Psoas muscle (tissue), 8 donors: ENCODE data around the gene BTBD9. TPM values are rescaled to one million over a fixed set of nuclear protein-coding genes. Genes with fewer than 3 reads are reported as not detected.

Experiments used
- ATAC-seq, 4 donors: fragments of 200-7000 bp; cut with Tn5 transposase; one replicate each; pipeline ENCODE4 v1.9.1; 2020; ENCODE audit warnings: moderate library complexity in 3 of 4, mild to moderate bottlenecking in 2 of 4
- DNase-seq, 2 donors: peaks; one replicate each; pipeline ENCODE4 v3.0.0-alpha.2; 2020
- H3K27ac ChIP-seq: fragments of 200-600 bp; one replicate; pipeline ENCODE4 v1.8.0; 2022
- H3K27me3 ChIP-seq, 3 donors: fragments of 200-600 bp in 1 of 3; one replicate each; pipeline versions ENCODE4 v1.6.1 to v1.8.0; 2013 to 2022; ENCODE audit warnings: low read length in 2 of 3, mild to moderate bottlenecking in 2 of 3, moderate library complexity in 1 of 3; ENCODE audit not compliant: insufficient read depth in 3 of 3
- H3K36me3 ChIP-seq, 2 donors: fragments of 200-600 bp in 1 of 2; one replicate each; pipeline versions ENCODE4 v1.6.1 to v1.8.0; 2013 to 2022; ENCODE audit warnings: low read depth in 1 of 2, mild to moderate bottlenecking in 1 of 2, moderate library complexity in 1 of 2; ENCODE audit not compliant: insufficient read depth in 1 of 2
- H3K4me1 ChIP-seq: fragments of 200-600 bp; one replicate; pipeline ENCODE4 v1.8.0; 2022
- H3K4me3 ChIP-seq: fragments of 200-600 bp; one replicate; pipeline ENCODE4 v1.8.0; 2022; ENCODE audit warnings: mild to moderate bottlenecking
- H3K9me3 ChIP-seq: fragments of 200-600 bp; one replicate; pipeline ENCODE4 v1.8.0; 2022
- WGBS, 3 donors: extraction: QIAGEN DNeasy Blood & Tissue Kit; methylation state at CpG; one replicate each; pipeline versions ENCODE4 v1.1.6 to v1.1.7; 2013; 5-methylcytosine and 5-hydroxymethylcytosine counted together
- intact Hi-C, 2 donors: fragments of 100-400 bp; cut with DNase I; formaldehyde crosslinking; loops; one replicate each; pipeline versions ENCODE4 v1.11.0 to v1.14.2; 2022
- polyA plus RNA-seq, 3 donors: library from polyadenylated mRNA; stranded (reverse); fragments of 200-250 nt; gene quantifications; one replicate each; pipeline ENCODE4 v1.2.3, GENCODE V29; 2013
- total RNA-seq, 4 donors: library from RNA; stranded (reverse); fragmentation: NEBNext Ultra II Directional in 2 of 4; extraction: Animal tissue kit (Norgen Biotek cat#: 25700) in 2 of 4; gene quantifications; one replicate each; pipeline versions ENCODE4 v1.2.1 to v1.2.4, GENCODE V29; 2021 to 2023
- TF ChIP-seq, protein P1 (sequence below): fragments of 200-600 bp; IDR thresholded peaks from one replicate; pipeline ENCODE4 v1.8.0; 2022; ENCODE audit warnings: antibody characterized with exemption
- donor health status: healthy with polysubstance abuse.
- donor health status: DM: no; HTN: no; CAD: no; lungs with moderate emphysema.
- donor health status: Bipolar disorder and iron deficiency.
- donor health status: healthy.
- donor health status: DM: yes; HTN: yes; CAD: no.
- donor health status: DM: no; HTN: no; CAD: no.
- donor health status: DM: no; HTN: no; CAD: no.
- donor health status: DM: yes; HTN: yes; CAD: no.

BTBD9 gene
- total and polyA plus RNA-seq, 7 donors: 2.3 to 10.9 (median 8.4) TPM

DNA sequence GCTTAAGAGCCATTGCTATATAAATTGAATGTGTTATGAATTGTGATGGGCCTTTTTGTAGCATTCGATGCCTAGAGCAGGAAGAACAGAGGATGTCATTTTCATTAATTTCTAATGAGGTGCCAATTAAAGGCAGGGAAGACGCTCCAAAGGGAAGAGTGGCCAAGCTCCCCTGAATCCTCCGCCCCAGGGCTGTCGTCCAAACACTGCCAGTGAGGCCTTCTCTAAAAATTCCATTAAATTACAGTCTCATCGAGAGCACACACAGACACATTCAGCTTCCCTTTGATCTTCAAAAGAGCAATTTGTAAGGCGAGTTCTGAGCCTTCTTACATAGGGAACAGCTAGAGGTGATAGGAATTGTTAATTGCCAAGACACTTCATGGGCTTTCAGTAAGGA lies 520.2 kb downstream of the BTBD9 start:
- Histone ChIP-seq H3K36me3 (peaks cover 0 to 37% of the 10 kb centered on the region in 2 donors), H3K4me1 (no peaks in the 10 kb centered on the region), H3K9me3 (no peaks in the 10 kb centered on the region), H3K27ac (no peak overlapping the region), H3K4me3 (no peak overlapping the region), H3K27me3 (no peaks in the 10 kb centered on the region)
- intact Hi-C loops: no loop called here
- TF ChIP-seq, protein P1, sequence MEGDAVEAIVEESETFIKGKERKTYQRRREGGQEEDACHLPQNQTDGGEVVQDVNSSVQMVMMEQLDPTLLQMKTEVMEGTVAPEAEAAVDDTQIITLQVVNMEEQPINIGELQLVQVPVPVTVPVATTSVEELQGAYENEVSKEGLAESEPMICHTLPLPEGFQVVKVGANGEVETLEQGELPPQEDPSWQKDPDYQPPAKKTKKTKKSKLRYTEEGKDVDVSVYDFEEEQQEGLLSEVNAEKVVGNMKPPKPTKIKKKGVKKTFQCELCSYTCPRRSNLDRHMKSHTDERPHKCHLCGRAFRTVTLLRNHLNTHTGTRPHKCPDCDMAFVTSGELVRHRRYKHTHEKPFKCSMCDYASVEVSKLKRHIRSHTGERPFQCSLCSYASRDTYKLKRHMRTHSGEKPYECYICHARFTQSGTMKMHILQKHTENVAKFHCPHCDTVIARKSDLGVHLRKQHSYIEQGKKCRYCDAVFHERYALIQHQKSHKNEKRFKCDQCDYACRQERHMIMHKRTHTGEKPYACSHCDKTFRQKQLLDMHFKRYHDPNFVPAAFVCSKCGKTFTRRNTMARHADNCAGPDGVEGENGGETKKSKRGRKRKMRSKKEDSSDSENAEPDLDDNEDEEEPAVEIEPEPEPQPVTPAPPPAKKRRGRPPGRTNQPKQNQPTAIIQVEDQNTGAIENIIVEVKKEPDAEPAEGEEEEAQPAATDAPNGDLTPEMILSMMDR: no peak
- WGBS, 3 donors: 70 to 73% (median 71%) methylated on average over 6 of the region's 6 CpGs
- DNase-seq: no peak
- ATAC-seq: no peak

DNA sequence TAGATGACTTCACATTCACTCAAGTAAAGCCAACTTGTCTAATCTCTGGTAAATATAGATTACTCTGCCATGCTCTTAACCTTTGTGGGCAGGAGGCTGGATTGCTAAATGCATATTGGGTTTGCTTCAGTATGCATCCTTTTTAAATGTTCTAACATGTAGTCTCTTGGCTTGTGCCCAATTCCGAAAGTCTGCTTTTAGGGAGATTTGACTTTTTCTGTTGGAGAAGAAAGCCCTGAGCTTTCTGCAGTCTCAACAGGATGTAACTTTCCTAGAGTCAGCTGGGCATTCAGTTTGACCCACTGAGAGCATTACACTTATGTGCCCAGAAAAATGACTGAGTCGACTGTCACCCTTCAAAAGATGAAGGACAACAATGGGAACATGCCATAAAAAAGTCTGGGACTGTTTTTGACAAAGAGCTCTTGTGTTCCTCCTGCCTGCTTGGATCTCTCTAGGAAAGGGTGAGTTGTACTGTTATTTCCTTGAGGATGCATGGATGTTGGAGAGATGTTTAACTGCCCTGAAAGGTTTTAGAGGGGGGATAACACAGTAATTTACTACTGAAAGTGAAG lies 520.9 kb downstream of the BTBD9 start:
- 46 to 56% (median 52%) methylated on average over 2 of the region's 2 CpGs for WGBS, 3 donors

More for the DNA sequence above, 520.9 kb downstream of the BTBD9 start:
- H3K36me3 ChIP-seq: peaks cover 0 to 37% of the 10 kb centered on the region in 2 donors
- H3K9me3 ChIP-seq: no peaks in the 10 kb centered on the region
- intact Hi-C loops: no loop called here
- H3K4me3 ChIP-seq: no peak overlapping the region
- no peaks in the 10 kb centered on the region for H3K4me1 ChIP-seq
- no peak overlapping the region for H3K27ac ChIP-seq
- ATAC-seq (no peak), DNase-seq (no peak)
- TF ChIP-seq, protein P1: no peak
- no peaks in the 10 kb centered on the region for H3K27me3 ChIP-seq

Other genes starting within 250 kb of the BTBD9 start
- 10 to 100 TPM; 72.6 to 84.3 (median 79.9) TPM for gene GLO1, start 63.2 kb upstream of the BTBD9 start, total RNA-seq
- 100 to 1,000 TPM in 1 of 3 donors, 10 to 100 TPM in 2; 39.5 to 151 (median 95.5) TPM for gene GLO1, start 63.2 kb upstream of the BTBD9 start, polyA plus RNA-seq
- gene DNAH8, start 75.4 kb upstream of the BTBD9 start, total RNA-seq: under 1 TPM in 1 of 4 donors, not detected in 3; 0.02 TPM
- not detected for gene DNAH8, start 75.4 kb upstream of the BTBD9 start, polyA plus RNA-seq